Caco-2 (cell line): ENCODE results near the gene LRRC4C. TPM values are rescaled to one million over a fixed set of nuclear protein-coding genes. Genes with fewer than 3 reads are reported as not detected.

ENCODE experiments used
- BruUV-seq: library from RNA; stranded (reverse); fragments of 400-500 nt; replicated peaks from 2 replicates; lab custom pipeline; 2021; lab: Mats Ljungman, UMichigan
- CTCF ChIA-PET: fragments of 300-600 bp; sonication (Branson Sonifier 250); formaldehyde crosslinking; loops from one replicate; lab custom pipeline; 2022; ENCODE audit warnings: antibody characterized with exemption; lab: Charles Lee
- POLR2A ChIA-PET: fragments of 300-600 bp; sonication (Branson Sonifier 250); formaldehyde crosslinking; loops from one replicate; lab custom pipeline; 2022; ENCODE audit warnings: antibody characterized with exemption; lab: Charles Lee
- DNase-seq, 2 experiments: peaks; one replicate each; pipeline versions ENCODE4 v3.0.0 to v3.0.0-alpha.2; 2020 to 2022
- H3K27me3 ChIP-seq: replicated peaks from 2 replicates; pipeline ENCODE4 v1.6.0; 2011; ENCODE audit warnings: low read length; ENCODE audit not compliant: control insufficient read depth, insufficient read depth
- H3K36me3 ChIP-seq: 2 replicates; pipeline ENCODE4 v1.5.1; 2011; ENCODE audit warnings: low read length; ENCODE audit not compliant: control insufficient read depth, insufficient read depth
- H3K4me1 ChIP-seq: fragments of 250-450 bp; sonication (Bioruptor Pico); 2 replicates; pipeline ENCODE4 v1.5.1; 2020; ENCODE audit warnings: mild to moderate bottlenecking
- H3K4me3 ChIP-seq: 2 replicates; pipeline ENCODE4 v1.5.1; 2011; ENCODE audit warnings: low read depth, mild to moderate bottlenecking, control low read depth, low read length
- H3K9me3 ChIP-seq: fragments of 250-450 bp; sonication (Bioruptor Pico); 2 replicates; pipeline ENCODE4 v1.5.1; 2020; ENCODE audit warnings: mild to moderate bottlenecking, moderate library complexity
- H3K27ac Mint-ChIP-seq: one replicate; pipeline ENCODE4 v1.8.0; 2022; ENCODE audit warnings: mixed read lengths; ENCODE audit not compliant: unreplicated experiment
- H3K27me3 Mint-ChIP-seq: one replicate; pipeline ENCODE4 v1.8.0; 2022; ENCODE audit warnings: mixed read lengths; ENCODE audit not compliant: insufficient read depth, unreplicated experiment
- H3K36me3 Mint-ChIP-seq: one replicate; pipeline ENCODE4 v1.8.0; 2022; ENCODE audit warnings: mild to moderate bottlenecking, mixed read lengths; ENCODE audit not compliant: insufficient read depth, unreplicated experiment
- H3K4me1 Mint-ChIP-seq: one replicate; pipeline ENCODE4 v1.8.0; 2022; ENCODE audit warnings: low read depth, mixed read lengths; ENCODE audit not compliant: unreplicated experiment
- H3K4me3 Mint-ChIP-seq: one replicate; pipeline ENCODE4 v1.8.0; 2022; ENCODE audit warnings: mild to moderate bottlenecking, moderate library complexity, mixed read lengths; ENCODE audit not compliant: unreplicated experiment
- H3K9me3 Mint-ChIP-seq: one replicate; pipeline ENCODE4 v1.8.0; 2022; ENCODE audit warnings: mixed read lengths; ENCODE audit not compliant: unreplicated experiment
- CTCF ChIP-seq, 2 experiments: fragments of 200-600 bp in 1 of 2; IDR thresholded peaks; 1 replicate in 1 of 2; 2 replicates in 1 of 2; pipeline versions ENCODE4 v1.5.1 to v1.8.0; 2011 to 2022; ENCODE audit warnings: antibody characterized with exemption in 1 of 2, control low read depth in 1 of 2, inconsistent platforms in 1 of 2, low read depth in 1 of 2, low read length in 1 of 2, mild to moderate bottlenecking in 1 of 2, moderate library complexity in 1 of 2; ENCODE audit not compliant: insufficient read depth in 1 of 2, severe bottlenecking in 1 of 2, unreplicated experiment in 1 of 2
- intact Hi-C: fragments of 100-400 bp; cut with micrococcal nuclease; formaldehyde crosslinking; loops from one replicate; pipeline ENCODE4 v1.10.0; 2022; ENCODE audit not compliant: unreplicated experiment
- total RNA-seq: library from RNA; stranded (reverse); gene quantifications from 2 replicates; pipeline ENCODE4 v1.2.3, GENCODE V29; 2022

Gene LRRC4C
- total RNA-seq, 1 experiment from 2014 or later = not detected

- CTCF ChIA-PET = no interaction called here
- H3K4me3 ChIP-seq = no peak overlapping the region
- POLR2A ChIA-PET = no interaction called here
Measured at GRCh38 chr11:41316751-41317150, 142.7 kb downstream of the LRRC4C start.

GRCh38 chr11:41313226-41313625 lies 146.2 kb downstream of the LRRC4C start:
- Histone ChIP-seq H3K9me3 (no peaks in the 10 kb centered on the region), H3K4me3 (no peak overlapping the region), H3K27me3 (no peaks in the 10 kb centered on the region), H3K4me1 (no peaks in the 10 kb centered on the region), H3K36me3 (no peaks in the 10 kb centered on the region)
- Mint-ChIP-seq H3K4me1 (no peaks in the 10 kb centered on the region), H3K36me3 (no peaks in the 10 kb centered on the region), H3K4me3 (no peak overlapping the region), H3K27ac (no peak overlapping the region), H3K27me3 (no peaks in the 10 kb centered on the region), H3K9me3 (no peaks in the 10 kb centered on the region)
- ChIA-PET CTCF (no interaction called here), POLR2A (no interaction called here)
- intact Hi-C loops = loop anchor here (10.0 kb wide), 1 partner anchor 122 kb away; no protein-coding TSS in a partner anchor
- DNase-seq = no peak
- TF ChIP-seq CTCF (IDR thresholded peaks at IDR 0.05; ENCODE audit: insufficient read depth in 1 of 2, low read depth in 1 of 2, low read length in 1 of 2, severe bottlenecking in 1 of 2, unreplicated experiment in 1 of 2) = no peak
- BruUV-seq = no TSS peak

More at GRCh38 chr11:41316751-41317150, 142.7 kb downstream of the LRRC4C start:
- TF ChIP-seq CTCF (IDR thresholded peaks at IDR 0.05; ENCODE audit: insufficient read depth in 1 of 2, low read depth in 1 of 2, low read length in 1 of 2, severe bottlenecking in 1 of 2, unreplicated experiment in 1 of 2) = no peak
- H3K4me1 Mint-ChIP-seq = no peaks in the 10 kb centered on the region
- no peaks in the 10 kb centered on the region for H3K27me3 Mint-ChIP-seq
- H3K4me3 Mint-ChIP-seq = no peak overlapping the region
- intact Hi-C loops = loop anchor here (10.0 kb wide), 1 partner anchor 118 kb away; no protein-coding TSS in a partner anchor
- no peak overlapping the region for H3K27ac Mint-ChIP-seq
- H3K4me1 ChIP-seq = no peaks in the 10 kb centered on the region
- H3K9me3 Mint-ChIP-seq = no peaks in the 10 kb centered on the region
- no peak for DNase-seq
- no peaks in the 10 kb centered on the region for H3K9me3 ChIP-seq
- H3K36me3 ChIP-seq = no peaks in the 10 kb centered on the region
- no TSS peak for BruUV-seq
- H3K36me3 Mint-ChIP-seq = no peaks in the 10 kb centered on the region
- H3K27me3 ChIP-seq = no peaks in the 10 kb centered on the region

- H3K36me3 ChIP-seq = no peaks in the 10 kb centered on the region
- H3K4me1 Mint-ChIP-seq = no peaks in the 10 kb centered on the region
- H3K36me3 Mint-ChIP-seq = no peaks in the 10 kb centered on the region
- no peak overlapping the region for H3K4me3 Mint-ChIP-seq
- TF ChIP-seq CTCF (IDR thresholded peaks at IDR 0.05; ENCODE audit: insufficient read depth in 1 of 2, low read depth in 1 of 2, low read length in 1 of 2, severe bottlenecking in 1 of 2, unreplicated experiment in 1 of 2) = no peak
- CTCF ChIA-PET = no interaction called here
- no peak overlapping the region for H3K27ac Mint-ChIP-seq
- H3K9me3 Mint-ChIP-seq = no peaks in the 10 kb centered on the region
- no TSS peak for BruUV-seq
- H3K27me3 Mint-ChIP-seq = no peaks in the 10 kb centered on the region
- no peaks in the 10 kb centered on the region for H3K27me3 ChIP-seq
- POLR2A ChIA-PET = no interaction called here
- H3K9me3 ChIP-seq = no peaks in the 10 kb centered on the region
- intact Hi-C loops = loop anchor here (10.0 kb wide), 1 partner anchor 125 kb away; no protein-coding TSS in a partner anchor
- no peak for DNase-seq
- H3K4me3 ChIP-seq = no peak overlapping the region
- H3K4me1 ChIP-seq = no peaks in the 10 kb centered on the region
Measured at GRCh38 chr11:41309716-41310115, 149.7 kb downstream of the LRRC4C start.
